Measurements from ENCODE around the gene FBXW7.
A peak's percentile ranks its signal among the peaks of the same experiment; 100 is the strongest.

DNA sequence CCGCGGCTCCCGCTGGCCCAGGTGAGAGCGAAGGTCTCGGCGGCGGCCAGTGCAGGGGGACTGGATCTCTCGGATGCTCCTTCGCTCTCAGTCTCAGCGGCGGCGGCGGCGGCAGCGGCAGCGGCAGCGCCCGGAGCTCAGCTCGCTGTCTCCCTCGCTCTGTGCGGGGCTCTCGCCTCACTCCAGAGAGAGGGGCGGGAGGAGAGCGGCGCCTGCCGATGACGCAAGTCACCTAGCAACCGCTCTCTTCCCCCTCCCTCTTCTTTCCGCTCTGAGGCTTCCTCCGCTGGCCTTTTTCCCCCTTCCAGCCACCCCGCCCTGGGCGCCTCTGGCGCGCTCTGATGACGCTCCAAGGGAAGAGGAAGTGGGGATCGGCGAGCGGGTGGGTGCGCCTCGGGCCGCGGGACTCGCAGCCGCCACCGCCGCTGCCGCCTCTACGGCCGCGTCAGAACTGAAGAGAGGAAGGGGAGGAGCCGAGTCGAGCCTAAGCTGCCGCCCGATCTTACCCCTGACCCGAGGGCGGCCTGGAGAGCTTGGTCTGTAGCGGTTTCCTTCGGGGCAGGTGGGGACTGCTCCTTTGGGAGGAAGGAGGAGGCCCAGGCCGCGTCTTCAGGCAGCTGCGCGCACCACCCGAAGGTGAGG is at the start of gene FBXW7:
- TF ChIP-seq POLR2A (IDR thresholded peaks at IDR 0.05): peak in 1 of 2 donors; percentile 65
- TF ChIP-seq, protein P1, sequence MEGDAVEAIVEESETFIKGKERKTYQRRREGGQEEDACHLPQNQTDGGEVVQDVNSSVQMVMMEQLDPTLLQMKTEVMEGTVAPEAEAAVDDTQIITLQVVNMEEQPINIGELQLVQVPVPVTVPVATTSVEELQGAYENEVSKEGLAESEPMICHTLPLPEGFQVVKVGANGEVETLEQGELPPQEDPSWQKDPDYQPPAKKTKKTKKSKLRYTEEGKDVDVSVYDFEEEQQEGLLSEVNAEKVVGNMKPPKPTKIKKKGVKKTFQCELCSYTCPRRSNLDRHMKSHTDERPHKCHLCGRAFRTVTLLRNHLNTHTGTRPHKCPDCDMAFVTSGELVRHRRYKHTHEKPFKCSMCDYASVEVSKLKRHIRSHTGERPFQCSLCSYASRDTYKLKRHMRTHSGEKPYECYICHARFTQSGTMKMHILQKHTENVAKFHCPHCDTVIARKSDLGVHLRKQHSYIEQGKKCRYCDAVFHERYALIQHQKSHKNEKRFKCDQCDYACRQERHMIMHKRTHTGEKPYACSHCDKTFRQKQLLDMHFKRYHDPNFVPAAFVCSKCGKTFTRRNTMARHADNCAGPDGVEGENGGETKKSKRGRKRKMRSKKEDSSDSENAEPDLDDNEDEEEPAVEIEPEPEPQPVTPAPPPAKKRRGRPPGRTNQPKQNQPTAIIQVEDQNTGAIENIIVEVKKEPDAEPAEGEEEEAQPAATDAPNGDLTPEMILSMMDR (IDR thresholded peaks at IDR 0.05): no peak

All from lower leg skin (tissue), 3 donors.